ENCODE measurements around the gene PADI6.

Gene PADI6

GRCh38 chr1:17436380-17437174 lies 64.6 kb downstream of the PADI6 start:
- H3K27me3 ChIP-seq (ENCODE audit: control insufficient read depth, low read length) = peaks cover 11% of the 10 kb centered on the region
- peaks cover 57% of the 10 kb centered on the region for H4K20me1 ChIP-seq (ENCODE audit: control insufficient read depth, insufficient read depth, low read depth, low read length)

GRCh38 chr1:17437260-17437579 lies 65.2 kb downstream of the PADI6 start:
- Histone ChIP-seq H3K27ac (ENCODE audit: low read depth, low read length) (no peak overlapping the region), H3K4me1 (ENCODE audit: control insufficient read depth, low read length) (peaks cover 66% of the 10 kb centered on the region), H3K27me3 (ENCODE audit: control insufficient read depth, low read length) (peaks cover 14% of the 10 kb centered on the region), H3K36me3 (ENCODE audit: control insufficient read depth, low read length) (peaks cover 62% of the 10 kb centered on the region), H3K9me2 (replicated peaks; ENCODE audit: control insufficient read depth, low read length) (no peaks in the 10 kb centered on the region), H4K20me1 (ENCODE audit: control insufficient read depth, insufficient read depth, low read depth, low read length) (peaks cover 51% of the 10 kb centered on the region), H3F3A (ENCODE audit: control insufficient read depth, insufficient read depth) (peaks cover 16% of the 10 kb centered on the region), H3K79me2 (ENCODE audit: control insufficient read depth, low read length) (peaks cover 68% of the 10 kb centered on the region), H3K9me3 (ENCODE audit: control insufficient read depth, insufficient read depth, low read length) (no peaks in the 10 kb centered on the region), H3K4me3 (ENCODE audit: low read length) (peak overlapping the region; percentile 97), H3K4me2 (ENCODE audit: low read length) (peak overlapping the region; percentile 85)
- TF ChIP-seq EZH2phosphoT487 (IDR thresholded peaks at IDR 0.05; ENCODE audit: borderline replicate concordance, low read length) = no peak
- TF ChIP-seq, protein P1, sequence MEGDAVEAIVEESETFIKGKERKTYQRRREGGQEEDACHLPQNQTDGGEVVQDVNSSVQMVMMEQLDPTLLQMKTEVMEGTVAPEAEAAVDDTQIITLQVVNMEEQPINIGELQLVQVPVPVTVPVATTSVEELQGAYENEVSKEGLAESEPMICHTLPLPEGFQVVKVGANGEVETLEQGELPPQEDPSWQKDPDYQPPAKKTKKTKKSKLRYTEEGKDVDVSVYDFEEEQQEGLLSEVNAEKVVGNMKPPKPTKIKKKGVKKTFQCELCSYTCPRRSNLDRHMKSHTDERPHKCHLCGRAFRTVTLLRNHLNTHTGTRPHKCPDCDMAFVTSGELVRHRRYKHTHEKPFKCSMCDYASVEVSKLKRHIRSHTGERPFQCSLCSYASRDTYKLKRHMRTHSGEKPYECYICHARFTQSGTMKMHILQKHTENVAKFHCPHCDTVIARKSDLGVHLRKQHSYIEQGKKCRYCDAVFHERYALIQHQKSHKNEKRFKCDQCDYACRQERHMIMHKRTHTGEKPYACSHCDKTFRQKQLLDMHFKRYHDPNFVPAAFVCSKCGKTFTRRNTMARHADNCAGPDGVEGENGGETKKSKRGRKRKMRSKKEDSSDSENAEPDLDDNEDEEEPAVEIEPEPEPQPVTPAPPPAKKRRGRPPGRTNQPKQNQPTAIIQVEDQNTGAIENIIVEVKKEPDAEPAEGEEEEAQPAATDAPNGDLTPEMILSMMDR (IDR thresholded peaks at IDR 0.05; ENCODE audit: low read depth, low read length, poor library complexity, severe bottlenecking) = no peak

More at GRCh38 chr1:17436380-17437174, 64.6 kb downstream of the PADI6 start:
- Histone ChIP-seq H3K9me2 (replicated peaks; ENCODE audit: control insufficient read depth, low read length) (no peaks in the 10 kb centered on the region), H3F3A (ENCODE audit: control insufficient read depth, insufficient read depth) (peaks cover 16% of the 10 kb centered on the region), H3K4me2 (ENCODE audit: low read length) (peak overlapping the region; percentile 85), H3K4me1 (ENCODE audit: control insufficient read depth, low read length) (peaks cover 67% of the 10 kb centered on the region), H3K36me3 (ENCODE audit: control insufficient read depth, low read length) (peaks cover 67% of the 10 kb centered on the region), H3K27ac (ENCODE audit: low read depth, low read length) (no peak overlapping the region), H3K4me3 (ENCODE audit: low read length) (peak overlapping the region; percentile 97), H3K79me2 (ENCODE audit: control insufficient read depth, low read length) (peaks cover 75% of the 10 kb centered on the region), H3K9me3 (ENCODE audit: control insufficient read depth, insufficient read depth, low read length) (no peaks in the 10 kb centered on the region)
- no peak for TF ChIP-seq EZH2phosphoT487 (IDR thresholded peaks at IDR 0.05; ENCODE audit: borderline replicate concordance, low read length)

- Histone ChIP-seq H3K9me2 (replicated peaks; ENCODE audit: control insufficient read depth, low read length) (no peaks in the 10 kb centered on the region), H3K4me1 (ENCODE audit: control insufficient read depth, low read length) (peaks cover 61% of the 10 kb centered on the region)
Observed at GRCh38 chr1:17437580-17438317, 65.8 kb downstream of the PADI6 start.

More at GRCh38 chr1:17437580-17438317, 65.8 kb downstream of the PADI6 start:
- Histone ChIP-seq H3K9me3 (ENCODE audit: control insufficient read depth, insufficient read depth, low read length) (no peaks in the 10 kb centered on the region), H3K4me2 (ENCODE audit: low read length) (peak overlapping the region; percentile 85), H3K4me3 (ENCODE audit: low read length) (peak overlapping the region; percentile 97), H4K20me1 (ENCODE audit: control insufficient read depth, insufficient read depth, low read depth, low read length) (peaks cover 46% of the 10 kb centered on the region), H3K27ac (ENCODE audit: low read depth, low read length) (peak overlapping the region; percentile 99), H3K27me3 (ENCODE audit: control insufficient read depth, low read length) (peaks cover 14% of the 10 kb centered on the region), H3K79me2 (ENCODE audit: control insufficient read depth, low read length) (peaks cover 63% of the 10 kb centered on the region), H3F3A (ENCODE audit: control insufficient read depth, insufficient read depth) (peaks cover 16% of the 10 kb centered on the region), H3K36me3 (ENCODE audit: control insufficient read depth, low read length) (peaks cover 56% of the 10 kb centered on the region)
- no peak for TF ChIP-seq EZH2phosphoT487 (IDR thresholded peaks at IDR 0.05; ENCODE audit: borderline replicate concordance, low read length)
- TF ChIP-seq, protein P1 (IDR thresholded peaks at IDR 0.05; ENCODE audit: low read depth, low read length, poor library complexity, severe bottlenecking) = no peak
